Astrocyte of the spinal cord (primary cell): ENCODE results near the gene PER1.

ENCODE experiments used
- DNase-seq: peaks from one replicate; pipeline ENCODE4 v3.0.0; 2011; ENCODE audit warnings: low read depth, low spot score
- H3K4me3 ChIP-seq: 2 replicates; pipeline ENCODE4 v1.5.1; 2011; ENCODE audit warnings: low read depth, mild to moderate bottlenecking, low read length, moderate library complexity
- in situ Hi-C: cut with HindIII; loops from 2 replicates; pipeline ENCODE4 v1.10.0; 2017; ENCODE audit warnings: low sequenced_read_pairs
- TF ChIP-seq, protein P1 (sequence below): IDR thresholded peaks from 2 replicates; pipeline ENCODE4 v1.5.1; 2012; ENCODE audit warnings: low read depth, mild to moderate bottlenecking, low read length, inconsistent platforms

PER1 gene

DNA sequence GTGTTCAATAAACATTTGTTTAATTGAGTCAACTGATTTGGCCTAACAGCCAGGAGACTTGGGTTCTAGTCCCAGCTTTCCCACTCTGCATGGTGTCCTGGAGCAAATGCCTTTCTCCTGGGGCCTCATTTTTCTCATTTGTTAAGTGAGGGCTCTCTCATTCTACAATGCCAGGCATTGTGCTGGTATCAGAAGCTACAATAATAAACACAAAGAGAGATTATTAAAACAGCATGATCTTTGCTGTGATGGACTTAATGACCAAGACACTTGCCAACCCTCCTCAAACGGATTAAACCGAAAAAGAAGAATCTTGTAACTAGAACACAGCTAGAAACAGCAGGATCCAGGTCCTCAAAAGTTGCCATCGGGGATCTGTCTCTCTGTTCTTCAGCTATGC, 15.3 kb upstream of the PER1 start:
- TF ChIP-seq, protein P1, sequence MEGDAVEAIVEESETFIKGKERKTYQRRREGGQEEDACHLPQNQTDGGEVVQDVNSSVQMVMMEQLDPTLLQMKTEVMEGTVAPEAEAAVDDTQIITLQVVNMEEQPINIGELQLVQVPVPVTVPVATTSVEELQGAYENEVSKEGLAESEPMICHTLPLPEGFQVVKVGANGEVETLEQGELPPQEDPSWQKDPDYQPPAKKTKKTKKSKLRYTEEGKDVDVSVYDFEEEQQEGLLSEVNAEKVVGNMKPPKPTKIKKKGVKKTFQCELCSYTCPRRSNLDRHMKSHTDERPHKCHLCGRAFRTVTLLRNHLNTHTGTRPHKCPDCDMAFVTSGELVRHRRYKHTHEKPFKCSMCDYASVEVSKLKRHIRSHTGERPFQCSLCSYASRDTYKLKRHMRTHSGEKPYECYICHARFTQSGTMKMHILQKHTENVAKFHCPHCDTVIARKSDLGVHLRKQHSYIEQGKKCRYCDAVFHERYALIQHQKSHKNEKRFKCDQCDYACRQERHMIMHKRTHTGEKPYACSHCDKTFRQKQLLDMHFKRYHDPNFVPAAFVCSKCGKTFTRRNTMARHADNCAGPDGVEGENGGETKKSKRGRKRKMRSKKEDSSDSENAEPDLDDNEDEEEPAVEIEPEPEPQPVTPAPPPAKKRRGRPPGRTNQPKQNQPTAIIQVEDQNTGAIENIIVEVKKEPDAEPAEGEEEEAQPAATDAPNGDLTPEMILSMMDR, result no peak
- in situ Hi-C loops, result no loop called here
- H3K4me3 ChIP-seq, result no peak overlapping the region
- no peak for DNase-seq

DNA sequence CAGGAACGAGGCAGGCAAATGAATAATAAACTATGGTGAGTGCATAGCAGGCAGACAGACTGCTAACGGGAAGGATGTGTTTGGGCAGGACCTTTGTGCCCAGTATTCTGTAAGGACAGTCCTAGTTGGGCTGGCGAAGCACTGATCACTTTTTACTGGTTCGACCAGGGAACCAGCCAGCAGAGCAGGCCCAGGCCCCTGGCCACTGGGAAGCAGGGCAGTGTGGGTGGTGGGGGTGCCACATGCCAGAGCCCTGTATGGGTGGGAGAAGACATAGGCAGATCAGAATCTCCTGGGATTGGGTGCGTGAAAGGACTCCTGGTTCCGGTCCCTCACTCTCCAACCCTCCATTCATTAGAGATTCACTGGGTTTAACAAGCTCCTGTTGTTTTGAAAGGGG, 14.5 kb upstream of the PER1 start:
- in situ Hi-C loops, result no loop called here
- H3K4me3 ChIP-seq, result no peak overlapping the region
- TF ChIP-seq, protein P1, result no peak
- DNase-seq, result no peak

DNA sequence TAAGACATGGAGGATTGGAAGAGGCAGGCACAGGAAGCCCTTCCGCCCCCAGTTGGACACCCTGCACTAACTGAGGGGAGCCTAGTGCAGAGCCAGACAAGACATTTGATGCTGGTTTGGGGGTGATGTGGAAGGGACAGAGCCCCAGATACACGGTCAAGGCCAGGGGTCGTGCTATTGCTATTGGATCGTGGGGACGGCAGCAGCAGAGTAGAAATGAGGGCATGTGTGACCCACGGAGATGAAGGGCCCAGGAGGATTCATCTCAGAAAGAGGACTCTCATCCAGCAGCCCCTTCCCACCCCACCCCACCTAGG, 12.6 kb upstream of the PER1 start:
- H3K4me3 ChIP-seq, result no peak overlapping the region

DNA sequence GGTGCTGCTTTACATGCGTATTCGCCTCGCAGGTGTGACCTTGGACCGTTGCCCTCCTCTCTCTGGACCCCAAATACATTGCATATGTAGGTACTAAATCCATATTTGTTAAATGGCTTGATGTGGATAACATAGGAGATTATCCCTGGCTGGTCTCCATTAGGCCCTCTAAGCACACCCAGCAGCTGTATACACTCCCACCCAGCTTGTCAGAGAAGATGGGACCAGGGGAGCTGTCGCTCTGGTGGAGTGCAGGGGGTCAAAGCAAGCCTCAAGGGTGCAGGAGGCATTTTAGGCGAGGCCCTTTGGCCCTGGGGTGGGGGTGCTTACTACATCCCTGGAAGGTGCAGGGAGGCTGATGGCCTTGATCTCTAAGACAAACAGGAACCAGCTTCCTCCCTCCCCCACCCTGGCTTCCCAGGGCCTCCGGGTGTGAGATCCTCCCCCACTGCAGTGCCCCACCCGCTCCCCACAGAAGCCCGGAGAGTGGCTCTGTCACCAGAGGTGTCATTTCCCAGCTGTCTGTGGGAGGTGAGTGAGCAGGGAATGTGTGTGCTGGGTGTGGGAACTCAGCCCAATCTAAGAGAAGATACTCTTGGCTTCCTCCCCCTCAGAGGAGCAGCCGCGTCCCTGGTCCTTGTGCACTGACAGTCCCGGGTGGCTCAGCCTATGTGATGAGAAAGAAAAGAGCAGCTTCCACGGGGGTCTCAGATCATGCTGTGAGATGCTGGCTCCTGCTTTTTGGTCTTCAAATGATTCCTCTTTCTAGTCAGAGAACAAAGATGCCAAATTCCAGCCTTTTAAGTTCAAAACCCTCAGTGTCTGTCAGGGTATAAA, 12.0 kb upstream of the PER1 start:
- in situ Hi-C loops, result no loop called here
- no peak for DNase-seq
- TF ChIP-seq, protein P1, result no peak
- H3K4me3 ChIP-seq, result no peak overlapping the region

More for the DNA sequence above, 12.6 kb upstream of the PER1 start:
- DNase-seq, result no peak
- TF ChIP-seq, protein P1, result no peak
- in situ Hi-C loops, result no loop called here

DNA sequence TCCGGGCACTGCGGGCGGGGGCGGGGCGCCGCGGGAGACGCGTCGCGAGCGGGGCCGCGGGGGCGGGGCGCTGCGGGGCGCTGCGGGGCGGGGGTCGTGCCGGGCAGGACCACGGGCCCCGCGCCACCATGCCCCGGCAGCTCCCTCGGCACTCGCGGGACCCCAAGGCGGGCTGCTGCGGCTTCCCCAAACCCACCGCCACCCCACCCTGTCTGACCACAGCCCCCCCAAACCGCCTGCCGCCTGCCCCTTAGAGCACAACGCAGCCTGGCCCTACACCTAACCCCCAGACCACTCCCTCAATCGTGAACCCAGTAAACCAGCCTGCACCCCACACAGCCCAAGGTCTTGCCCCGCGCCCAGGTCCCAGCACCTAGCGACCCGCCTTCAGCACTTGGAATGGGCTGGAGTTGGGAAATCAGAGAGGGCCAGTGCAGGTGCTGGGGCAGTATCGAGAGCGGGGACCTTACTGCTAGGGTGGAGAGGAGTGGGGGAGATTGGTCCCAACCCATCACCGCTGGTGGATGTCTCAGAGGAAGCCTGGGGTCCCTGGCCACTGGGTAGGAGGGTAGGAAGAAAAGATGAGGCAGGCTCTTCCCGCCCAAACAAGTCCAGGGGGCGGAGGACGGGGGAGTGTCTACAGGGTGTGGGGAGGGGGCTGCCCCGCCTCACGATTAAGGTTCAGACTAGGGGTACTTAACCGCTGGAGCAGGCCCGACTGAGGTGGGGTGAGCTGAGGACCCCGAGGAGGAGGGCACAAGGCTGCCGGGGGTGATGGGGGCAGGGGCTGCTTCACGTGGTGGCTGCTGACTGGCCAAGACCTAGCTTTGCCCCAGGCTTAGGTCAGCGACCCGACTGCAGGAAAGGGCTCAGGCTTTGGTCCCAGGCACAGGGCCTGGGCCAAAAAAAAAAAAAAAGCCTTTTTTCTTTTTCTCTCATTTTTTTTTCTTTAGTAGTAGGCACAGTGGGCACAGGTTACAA, 11.1 kb upstream of the PER1 start:
- in situ Hi-C loops, result no loop called here
- peak overlapping the region; percentile 94 for H3K4me3 ChIP-seq
- no peak for DNase-seq
- TF ChIP-seq, protein P1, result no peak

DNA sequence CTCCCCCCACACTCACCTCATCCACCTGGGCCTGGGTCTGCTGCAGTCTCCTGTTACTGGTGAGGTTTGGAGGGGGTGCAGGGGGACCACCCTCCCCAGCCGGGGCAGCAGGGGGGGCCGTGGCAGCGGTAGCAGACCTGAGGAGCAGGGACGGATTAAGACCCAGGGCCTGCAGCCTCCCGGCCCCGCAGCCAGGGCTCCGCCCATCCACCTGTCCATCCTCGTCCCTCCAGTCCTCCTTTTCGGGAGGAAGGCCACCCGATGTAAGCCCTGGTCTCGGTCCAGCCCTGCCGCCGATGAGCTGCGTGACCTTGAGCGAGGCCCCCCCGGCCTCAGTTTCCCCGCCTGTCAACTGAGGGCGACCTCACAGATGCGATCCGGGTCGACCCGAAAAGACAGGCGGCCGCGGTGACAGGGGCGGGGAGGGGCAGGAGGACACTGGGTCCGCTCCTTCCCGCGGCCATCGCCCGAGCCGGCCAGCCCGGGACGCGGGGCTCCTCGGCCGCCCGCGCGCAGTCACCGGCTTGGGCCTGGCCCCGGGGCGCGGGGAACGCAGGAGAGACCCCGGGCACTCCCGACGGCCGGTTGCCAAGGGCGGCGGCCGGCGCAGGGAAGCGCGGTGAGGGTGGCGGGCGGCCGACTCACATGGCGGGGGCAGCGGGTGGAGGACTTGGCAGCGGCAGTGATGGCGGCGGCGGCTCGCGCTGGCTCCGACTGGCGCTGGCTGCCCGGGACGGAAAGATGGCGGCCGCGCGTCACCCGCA, 10.2 kb upstream of the PER1 start, which contains the start of gene VAMP2:
VAMP2 (minus strand) TSS at position 716 of the 764 bp plus-strand sequence; CDS start at position 647, 69 bp downstream.
- H3K4me3 ChIP-seq, result peak within 1 kb of the TSS; percentile 94
- in situ Hi-C loops, result no loop called here
- TF ChIP-seq, protein P1, result no peak
- peak; percentile 48 for DNase-seq
